Panc1 (cell line): ENCODE data around the gene MAGEA8.
"Not testable (repeated sequence)": the region's sequence is repeated elsewhere in the genome, so short reads cannot be mapped to it uniquely, and the experiment has no call there.

ENCODE experiments used
- POLR2AphosphoS5 ChIP-seq: IDR thresholded peaks from 2 replicates; pipeline ENCODE4 v1.6.1; 2012; ENCODE audit warnings: mild to moderate bottlenecking, low read depth, low read length, moderate library complexity
- SIN3A ChIP-seq: IDR thresholded peaks from 2 replicates; pipeline ENCODE4 v1.6.1; 2012; ENCODE audit warnings: low read depth, mild to moderate bottlenecking, low read length, moderate library complexity, borderline replicate concordance; ENCODE audit not compliant: insufficient read depth
- TCF7L2 ChIP-seq: IDR thresholded peaks from 2 replicates; pipeline ENCODE4 v1.6.1; 2011; ENCODE audit warnings: mild to moderate bottlenecking, low read depth, low read length, inconsistent platforms
- TF ChIP-seq, protein P1 (sequence below): fragments of 450-650 bp; IDR thresholded peaks from 2 replicates; pipeline ENCODE4 v1.5.1; 2017; ENCODE audit warnings: mild to moderate bottlenecking
- TF ChIP-seq, protein P2 (sequence below), 2 experiments: IDR thresholded peaks; 2 replicates each; pipeline ENCODE4 v1.6.1; 2011 to 2012; ENCODE audit warnings: low read depth in 2 of 2, control low read depth in 1 of 2, low read length in 1 of 2, mild to moderate bottlenecking in 1 of 2, moderate library complexity in 1 of 2; ENCODE audit not compliant: insufficient read depth in 1 of 2

DNA sequence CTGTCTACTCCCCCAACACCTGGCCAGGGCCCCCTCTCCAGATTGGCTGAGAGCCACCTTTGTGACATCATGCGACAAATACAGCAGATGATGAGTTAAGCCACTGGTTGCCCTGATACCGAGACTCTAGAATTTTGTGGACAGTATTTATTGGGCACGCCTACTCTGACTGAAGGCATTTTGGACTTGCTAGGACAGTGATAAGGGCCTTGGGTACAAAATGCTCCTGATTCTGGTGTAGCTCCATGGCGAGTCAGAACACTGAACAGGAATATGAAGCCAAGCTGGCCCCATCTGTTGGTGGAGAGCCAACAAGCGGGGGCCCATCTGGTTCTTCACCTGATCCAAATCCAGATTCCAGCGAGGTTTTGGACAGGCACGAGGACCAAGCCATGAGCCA lies 48.4 kb downstream of the MAGEA8 start, which contains the start of gene HSFX4:
- TF ChIP-seq, protein P1, sequence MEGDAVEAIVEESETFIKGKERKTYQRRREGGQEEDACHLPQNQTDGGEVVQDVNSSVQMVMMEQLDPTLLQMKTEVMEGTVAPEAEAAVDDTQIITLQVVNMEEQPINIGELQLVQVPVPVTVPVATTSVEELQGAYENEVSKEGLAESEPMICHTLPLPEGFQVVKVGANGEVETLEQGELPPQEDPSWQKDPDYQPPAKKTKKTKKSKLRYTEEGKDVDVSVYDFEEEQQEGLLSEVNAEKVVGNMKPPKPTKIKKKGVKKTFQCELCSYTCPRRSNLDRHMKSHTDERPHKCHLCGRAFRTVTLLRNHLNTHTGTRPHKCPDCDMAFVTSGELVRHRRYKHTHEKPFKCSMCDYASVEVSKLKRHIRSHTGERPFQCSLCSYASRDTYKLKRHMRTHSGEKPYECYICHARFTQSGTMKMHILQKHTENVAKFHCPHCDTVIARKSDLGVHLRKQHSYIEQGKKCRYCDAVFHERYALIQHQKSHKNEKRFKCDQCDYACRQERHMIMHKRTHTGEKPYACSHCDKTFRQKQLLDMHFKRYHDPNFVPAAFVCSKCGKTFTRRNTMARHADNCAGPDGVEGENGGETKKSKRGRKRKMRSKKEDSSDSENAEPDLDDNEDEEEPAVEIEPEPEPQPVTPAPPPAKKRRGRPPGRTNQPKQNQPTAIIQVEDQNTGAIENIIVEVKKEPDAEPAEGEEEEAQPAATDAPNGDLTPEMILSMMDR, result not testable (repeated sequence)
- TF ChIP-seq POLR2AphosphoS5, SIN3A, TCF7L2: not testable (repeated sequence)
- TF ChIP-seq, protein P2, sequence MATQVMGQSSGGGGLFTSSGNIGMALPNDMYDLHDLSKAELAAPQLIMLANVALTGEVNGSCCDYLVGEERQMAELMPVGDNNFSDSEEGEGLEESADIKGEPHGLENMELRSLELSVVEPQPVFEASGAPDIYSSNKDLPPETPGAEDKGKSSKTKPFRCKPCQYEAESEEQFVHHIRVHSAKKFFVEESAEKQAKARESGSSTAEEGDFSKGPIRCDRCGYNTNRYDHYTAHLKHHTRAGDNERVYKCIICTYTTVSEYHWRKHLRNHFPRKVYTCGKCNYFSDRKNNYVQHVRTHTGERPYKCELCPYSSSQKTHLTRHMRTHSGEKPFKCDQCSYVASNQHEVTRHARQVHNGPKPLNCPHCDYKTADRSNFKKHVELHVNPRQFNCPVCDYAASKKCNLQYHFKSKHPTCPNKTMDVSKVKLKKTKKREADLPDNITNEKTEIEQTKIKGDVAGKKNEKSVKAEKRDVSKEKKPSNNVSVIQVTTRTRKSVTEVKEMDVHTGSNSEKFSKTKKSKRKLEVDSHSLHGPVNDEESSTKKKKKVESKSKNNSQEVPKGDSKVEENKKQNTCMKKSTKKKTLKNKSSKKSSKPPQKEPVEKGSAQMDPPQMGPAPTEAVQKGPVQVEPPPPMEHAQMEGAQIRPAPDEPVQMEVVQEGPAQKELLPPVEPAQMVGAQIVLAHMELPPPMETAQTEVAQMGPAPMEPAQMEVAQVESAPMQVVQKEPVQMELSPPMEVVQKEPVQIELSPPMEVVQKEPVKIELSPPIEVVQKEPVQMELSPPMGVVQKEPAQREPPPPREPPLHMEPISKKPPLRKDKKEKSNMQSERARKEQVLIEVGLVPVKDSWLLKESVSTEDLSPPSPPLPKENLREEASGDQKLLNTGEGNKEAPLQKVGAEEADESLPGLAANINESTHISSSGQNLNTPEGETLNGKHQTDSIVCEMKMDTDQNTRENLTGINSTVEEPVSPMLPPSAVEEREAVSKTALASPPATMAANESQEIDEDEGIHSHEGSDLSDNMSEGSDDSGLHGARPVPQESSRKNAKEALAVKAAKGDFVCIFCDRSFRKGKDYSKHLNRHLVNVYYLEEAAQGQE (IDR thresholded peaks at IDR 0.05; ENCODE audit: insufficient read depth in 1 of 2, low read depth in 2 of 2, low read length in 1 of 2), result not testable (repeated sequence)
